KOPT-K1 (cell line): ENCODE data around the gene FAM9B.

Source experiments
- H3K27ac ChIP-seq: fragments of 200-600 bp; sonication (generic); 2 replicates; pipeline ENCODE4 v1.5.1; 2016; ENCODE audit warnings: antibody characterized with exemption, mild to moderate bottlenecking, low read depth, low read length; ENCODE audit not compliant: poor library complexity, severe bottlenecking
- H3K36me3 ChIP-seq: fragments of 200-600 bp; sonication (generic); 2 replicates; pipeline ENCODE4 v1.5.1; 2017; ENCODE audit warnings: antibody characterized with exemption, mild to moderate bottlenecking, low read length, moderate library complexity; ENCODE audit not compliant: insufficient read depth
- H3K9me3 ChIP-seq: fragments of 200-600 bp; sonication (generic); 2 replicates; pipeline ENCODE4 v1.5.1; 2017; ENCODE audit warnings: antibody characterized with exemption, low read length, mild to moderate bottlenecking; ENCODE audit not compliant: insufficient read depth, poor library complexity, severe bottlenecking

Gene FAM9B

GRCh38 chrX:9033989-9034388 is at the start of gene FAM9B:
Gene FAM9B, minus strand, starts transcription at chrX:9034127. Its CDS starts 1,141 bp downstream, at chrX:9032986.
- H3K9me3 ChIP-seq, result no peaks in the 10 kb centered on the region
- H3K27ac ChIP-seq, result no peak within 1 kb of the TSS
- H3K36me3 ChIP-seq, result no peaks in the 10 kb centered on the region

GRCh38 chrX:9081271-9081670 is 47.3 kb upstream of the FAM9B start:
- Histone ChIP-seq H3K27ac (no peak overlapping the region), H3K36me3 (no peaks in the 10 kb centered on the region), H3K9me3 (no peaks in the 10 kb centered on the region)

- Histone ChIP-seq H3K9me3 (no peaks in the 10 kb centered on the region), H3K27ac (no peak overlapping the region), H3K36me3 (no peaks in the 10 kb centered on the region)
Measured at GRCh38 chrX:9074326-9074725, 40.4 kb upstream of the FAM9B start.

GRCh38 chrX:9072281-9072680 is 38.4 kb upstream of the FAM9B start:
- Histone ChIP-seq H3K27ac (no peak overlapping the region), H3K36me3 (no peaks in the 10 kb centered on the region), H3K9me3 (no peaks in the 10 kb centered on the region)

- H3K36me3 ChIP-seq, result no peaks in the 10 kb centered on the region
- no peak overlapping the region for H3K27ac ChIP-seq
Measured at GRCh38 chrX:9071031-9071650, 37.2 kb upstream of the FAM9B start.

GRCh38 chrX:9069573-9069972 is 35.6 kb upstream of the FAM9B start:
- Histone ChIP-seq H3K36me3 (no peaks in the 10 kb centered on the region), H3K27ac (no peak overlapping the region)

More at GRCh38 chrX:9071031-9071650, 37.2 kb upstream of the FAM9B start:
- no peaks in the 10 kb centered on the region for H3K9me3 ChIP-seq

GRCh38 chrX:9064694-9065093 is 30.8 kb upstream of the FAM9B start:
- Histone ChIP-seq H3K27ac (no peak overlapping the region), H3K9me3 (no peaks in the 10 kb centered on the region), H3K36me3 (no peaks in the 10 kb centered on the region)

More at GRCh38 chrX:9069573-9069972, 35.6 kb upstream of the FAM9B start:
- H3K9me3 ChIP-seq, result no peaks in the 10 kb centered on the region

GRCh38 chrX:9062641-9063040 is 28.7 kb upstream of the FAM9B start:
- H3K9me3 ChIP-seq, result no peaks in the 10 kb centered on the region
- no peak overlapping the region for H3K27ac ChIP-seq
- H3K36me3 ChIP-seq, result no peaks in the 10 kb centered on the region

- Histone ChIP-seq H3K27ac (no peak overlapping the region), H3K9me3 (no peaks in the 10 kb centered on the region), H3K36me3 (no peaks in the 10 kb centered on the region)
Measured at GRCh38 chrX:9055354-9055753, 21.4 kb upstream of the FAM9B start.

GRCh38 chrX:9052081-9052480 is 18.2 kb upstream of the FAM9B start:
- no peak overlapping the region for H3K27ac ChIP-seq
- no peaks in the 10 kb centered on the region for H3K9me3 ChIP-seq
- no peaks in the 10 kb centered on the region for H3K36me3 ChIP-seq

- H3K36me3 ChIP-seq, result no peaks in the 10 kb centered on the region
- H3K27ac ChIP-seq, result no peak overlapping the region
- no peaks in the 10 kb centered on the region for H3K9me3 ChIP-seq
Measured at GRCh38 chrX:9050331-9050730, 16.4 kb upstream of the FAM9B start.

- Histone ChIP-seq H3K27ac (no peak overlapping the region), H3K9me3 (no peaks in the 10 kb centered on the region), H3K36me3 (no peaks in the 10 kb centered on the region)
Measured at GRCh38 chrX:9048801-9049200, 14.9 kb upstream of the FAM9B start.

- Histone ChIP-seq H3K36me3 (no peaks in the 10 kb centered on the region), H3K27ac (no peak overlapping the region)
Measured at GRCh38 chrX:9038244-9038643, 4.3 kb upstream of the FAM9B start.

GRCh38 chrX:9037296-9037695 is 3.4 kb upstream of the FAM9B start:
- Histone ChIP-seq H3K9me3 (no peaks in the 10 kb centered on the region), H3K27ac (no peak overlapping the region), H3K36me3 (no peaks in the 10 kb centered on the region)

More at GRCh38 chrX:9038244-9038643, 4.3 kb upstream of the FAM9B start:
- no peaks in the 10 kb centered on the region for H3K9me3 ChIP-seq

- H3K36me3 ChIP-seq, result no peaks in the 10 kb centered on the region
- no peak overlapping the region for H3K27ac ChIP-seq
- no peaks in the 10 kb centered on the region for H3K9me3 ChIP-seq
Measured at GRCh38 chrX:9033586-9033985, 341 bp downstream of the FAM9B start.

GRCh38 chrX:9033179-9033578 is 748 bp downstream of the FAM9B start:
- H3K9me3 ChIP-seq, result no peaks in the 10 kb centered on the region

More at GRCh38 chrX:9033179-9033578, 748 bp downstream of the FAM9B start:
- no peaks in the 10 kb centered on the region for H3K36me3 ChIP-seq
- no peak overlapping the region for H3K27ac ChIP-seq
